Ascending aorta (tissue), 2 donors: ENCODE data around the gene SH3RF3. TPM values are rescaled to one million over a fixed set of nuclear protein-coding genes. Genes with fewer than 3 reads are reported as not detected.

Source experiments
- DNase-seq, 2 donors: peaks; one replicate each; pipeline ENCODE4 v3.0.0-alpha.2; 2019; ENCODE audit warnings: low spot score in 2 of 2
- H3K27ac ChIP-seq, 2 donors: fragments of 200-600 bp; sonication (generic); one replicate each; pipeline ENCODE4 v1.5.1; 2016 to 2017; ENCODE audit warnings: mild to moderate bottlenecking in 1 of 2
- H3K27me3 ChIP-seq: fragments of 200-600 bp; sonication (generic); one replicate; pipeline ENCODE4 v1.5.1; 2017
- H3K36me3 ChIP-seq, 2 donors: fragments of 200-600 bp; sonication (generic); one replicate each; pipeline ENCODE4 v1.5.1; 2016
- H3K4me1 ChIP-seq, 2 donors: fragments of 200-600 bp; sonication (generic); one replicate each; pipeline ENCODE4 v1.5.1; 2016 to 2017; ENCODE audit warnings: mild to moderate bottlenecking in 1 of 2
- H3K4me3 ChIP-seq, 2 donors: fragments of 200-600 bp; sonication (generic); one replicate each; pipeline ENCODE4 v1.5.1; 2016 to 2017; ENCODE audit warnings: mild to moderate bottlenecking in 1 of 2
- H3K9me3 ChIP-seq, 2 donors: fragments of 200-600 bp; sonication (generic); one replicate each; pipeline ENCODE4 v1.5.1; 2016
- CTCF ChIP-seq, 3 experiments: fragments of 200-600 bp in 2 of 3; fragments of 450-650 bp in 1 of 3; sonication (generic) in 2 of 3; IDR thresholded peaks; one replicate each; pipeline ENCODE4 v1.5.1; 2016 to 2019; ENCODE audit warnings: antibody characterized with exemption in 3 of 3, mild to moderate bottlenecking in 1 of 3, moderate library complexity in 1 of 3
- intact Hi-C: fragments of 100-400 bp; cut with DNase I; formaldehyde crosslinking; loops from one replicate; pipeline ENCODE4 v1.15.1; 2023
- total RNA-seq: library from RNA; depleted of rRNA; stranded (reverse); fragments of >200 nt; gene quantifications from one replicate; pipeline ENCODE4 v1.1.0, GENCODE V29; 2016

The SH3RF3 gene
- total RNA-seq, 1 donor from 2014 or later: 53.5 TPM

GRCh38 chr2:109458512-109458911, 329.5 kb downstream of the SH3RF3 start:
- peak in 1 of 2 donors; percentile 59 for DNase-seq
- H3K4me1 ChIP-seq: peaks cover 9 to 28% of the 10 kb centered on the region in 2 donors
- peaks cover 0 to 9% of the 10 kb centered on the region in 2 donors for H3K36me3 ChIP-seq
- no peak overlapping the region for H3K4me3 ChIP-seq
- H3K9me3 ChIP-seq: no peaks in the 10 kb centered on the region
- intact Hi-C loops: loop anchor here (5.0 kb wide), 1 partner anchor 331 kb away; the partner anchor contains the start of gene SH3RF3
- no peaks in the 10 kb centered on the region for H3K27me3 ChIP-seq
- no peak for TF ChIP-seq CTCF (IDR thresholded peaks at IDR 0.05)
- H3K27ac ChIP-seq: peak overlapping the region; percentile 28 to 50

GRCh38 chr2:109459485-109459884, 330.5 kb downstream of the SH3RF3 start:
- H3K27me3 ChIP-seq: no peaks in the 10 kb centered on the region
- no peak for TF ChIP-seq CTCF (IDR thresholded peaks at IDR 0.05)
- intact Hi-C loops: loop anchor here (5.0 kb wide), 1 partner anchor 332 kb away; the partner anchor contains the start of gene SH3RF3
- no peaks in the 10 kb centered on the region for H3K9me3 ChIP-seq
- peak overlapping the region; percentile 28 to 47 for H3K27ac ChIP-seq
- H3K36me3 ChIP-seq: peaks cover 0 to 10% of the 10 kb centered on the region in 2 donors
- peaks cover 9 to 28% of the 10 kb centered on the region in 2 donors for H3K4me1 ChIP-seq
- DNase-seq: peak in 1 of 2 donors; percentile 80
- no peak overlapping the region for H3K4me3 ChIP-seq

- peak in 1 of 2 donors; percentile 28 for DNase-seq
Observed at GRCh38 chr2:109460553-109461324, 331.7 kb downstream of the SH3RF3 start.

GRCh38 chr2:109463236-109463635, 334.2 kb downstream of the SH3RF3 start:
- intact Hi-C loops: no loop called here
- Histone ChIP-seq H3K4me1 (peaks cover 0 to 8% of the 10 kb centered on the region in 2 donors), H3K9me3 (no peaks in the 10 kb centered on the region), H3K36me3 (peaks cover 0 to 4% of the 10 kb centered on the region in 2 donors), H3K27ac (no peak overlapping the region), H3K27me3 (no peaks in the 10 kb centered on the region), H3K4me3 (no peak overlapping the region)
- DNase-seq: peak in 1 of 2 donors; percentile 31
- TF ChIP-seq CTCF (IDR thresholded peaks at IDR 0.05): no peak

More at GRCh38 chr2:109460553-109461324, 331.7 kb downstream of the SH3RF3 start:
- H3K4me1 ChIP-seq: peaks cover 9 to 28% of the 10 kb centered on the region in 2 donors
- no peak overlapping the region for H3K4me3 ChIP-seq
- no peaks in the 10 kb centered on the region for H3K27me3 ChIP-seq
- no peak overlapping the region for H3K27ac ChIP-seq
- intact Hi-C loops: no loop called here
- TF ChIP-seq CTCF (IDR thresholded peaks at IDR 0.05): no peak
- no peaks in the 10 kb centered on the region for H3K9me3 ChIP-seq
- H3K36me3 ChIP-seq: peaks cover 0 to 5% of the 10 kb centered on the region in 2 donors

- H3K27ac ChIP-seq: no peak overlapping the region
- H3K4me3 ChIP-seq: no peak overlapping the region
- no peaks in the 10 kb centered on the region for H3K27me3 ChIP-seq
- TF ChIP-seq CTCF (IDR thresholded peaks at IDR 0.05): no peak
- DNase-seq: no peak
- H3K9me3 ChIP-seq: no peaks in the 10 kb centered on the region
- intact Hi-C loops: no loop called here
- H3K36me3 ChIP-seq: peaks cover 0 to 4% of the 10 kb centered on the region in 2 donors
- peaks cover 0 to 6% of the 10 kb centered on the region in 2 donors for H3K4me1 ChIP-seq
Observed at GRCh38 chr2:109463891-109464290, 334.9 kb downstream of the SH3RF3 start.
